NOMO-1 treated with DMSO at 0.1 percent for 48 hours (cell line): ENCODE measurements around the gene ROMO1.
"Not testable (repeated sequence)": the region's sequence is repeated elsewhere in the genome, so short reads cannot be mapped to it uniquely, and the experiment has no call there.

ENCODE experiments used
- DNase-seq: peaks from one replicate; lab custom pipeline; 2025; ENCODE audit not compliant: unreplicated experiment; lab: John Stamatoyannopoulos, UW

ROMO1 gene

GRCh38 chr20:35729283-35729807 lies 30.1 kb downstream of the ROMO1 start:
- DNase-seq: no peak

GRCh38 chr20:35729836-35730582 lies 30.8 kb downstream of the ROMO1 start:
- DNase-seq: no peak

GRCh38 chr20:35730583-35731468 lies 31.6 kb downstream of the ROMO1 start:
- no peak for DNase-seq

GRCh38 chr20:35731469-35731788 lies 32.2 kb downstream of the ROMO1 start:
- DNase-seq: no peak

GRCh38 chr20:35731862-35732643 lies 32.8 kb downstream of the ROMO1 start:
- no peak for DNase-seq

- DNase-seq: no peak
Measured at GRCh38 chr20:35732644-35732982, 33.4 kb downstream of the ROMO1 start.

GRCh38 chr20:35734374-35734773 lies 35.2 kb downstream of the ROMO1 start:
- DNase-seq: no peak

GRCh38 chr20:35734777-35735649 lies 35.8 kb downstream of the ROMO1 start:
- no peak for DNase-seq

GRCh38 chr20:35735826-35736470 lies 36.7 kb downstream of the ROMO1 start:
- DNase-seq: no peak

- DNase-seq: no peak
Measured at GRCh38 chr20:35737865-35738333, 38.7 kb downstream of the ROMO1 start.

- no peak for DNase-seq
Measured at GRCh38 chr20:35738410-35739179, 39.4 kb downstream of the ROMO1 start.

- peak; percentile 65 for DNase-seq
Measured at GRCh38 chr20:35739294-35740163, 40.3 kb downstream of the ROMO1 start.

- peak; percentile 99 for DNase-seq
Measured at GRCh38 chr20:35741892-35742740, 42.9 kb downstream of the ROMO1 start, which contains the start of gene RBM39. RBM39 (minus strand) TSS chr20:35742260; CDS start chr20:35740874, 1,386 bp downstream.

GRCh38 chr20:35742741-35743523 lies 43.7 kb downstream of the ROMO1 start:
- DNase-seq: peak; percentile 85

GRCh38 chr20:35743693-35744491 lies 44.7 kb downstream of the ROMO1 start:
- DNase-seq: peak; percentile 59

- DNase-seq: not testable (repeated sequence)
Measured at GRCh38 chr20:35744492-35744841, 45.3 kb downstream of the ROMO1 start.
